ENCODE data around the gene VPS13C.

The VPS13C gene

GRCh38 chr15:61951949-61952348 lies 108.3 kb downstream of the VPS13C start:
- H3K4me3 ChIP-seq (ENCODE audit: low read depth, low read length), result no peak overlapping the region

- H3K4me3 ChIP-seq (ENCODE audit: low read depth, low read length), result no peak overlapping the region
Measured at GRCh38 chr15:61946778-61947177, 113.5 kb downstream of the VPS13C start.

- no peak overlapping the region for H3K4me3 ChIP-seq (ENCODE audit: low read depth, low read length)
Measured at GRCh38 chr15:61943992-61944391, 116.3 kb downstream of the VPS13C start.

- H3K4me3 ChIP-seq (ENCODE audit: low read depth, low read length), result no peak overlapping the region
Measured at GRCh38 chr15:61938249-61938648, 122.0 kb downstream of the VPS13C start.

- H3K4me3 ChIP-seq (ENCODE audit: low read depth, low read length), result no peak overlapping the region
Measured at GRCh38 chr15:61936528-61937195, 123.6 kb downstream of the VPS13C start.

GRCh38 chr15:61935493-61935892 lies 124.8 kb downstream of the VPS13C start:
- H3K4me3 ChIP-seq (ENCODE audit: low read depth, low read length), result no peak overlapping the region

GRCh38 chr15:61929452-61929851 lies 130.8 kb downstream of the VPS13C start:
- H3K4me3 ChIP-seq (ENCODE audit: low read depth, low read length), result no peak overlapping the region

GRCh38 chr15:61923173-61923572 lies 137.1 kb downstream of the VPS13C start:
- H3K4me3 ChIP-seq (ENCODE audit: low read depth, low read length), result no peak overlapping the region

GRCh38 chr15:61921093-61921492 lies 139.2 kb downstream of the VPS13C start:
- H3K4me3 ChIP-seq (ENCODE audit: low read depth, low read length), result no peak overlapping the region

- H3K4me3 ChIP-seq (ENCODE audit: low read depth, low read length), result no peak overlapping the region
Measured at GRCh38 chr15:61917457-61917856, 142.8 kb downstream of the VPS13C start.

- H3K4me3 ChIP-seq (ENCODE audit: low read depth, low read length), result no peak overlapping the region
Measured at GRCh38 chr15:61916104-61916503, 144.1 kb downstream of the VPS13C start.

- no peak overlapping the region for H3K4me3 ChIP-seq (ENCODE audit: low read depth, low read length)
Measured at GRCh38 chr15:61915640-61916039, 144.6 kb downstream of the VPS13C start.

- no peak overlapping the region for H3K4me3 ChIP-seq (ENCODE audit: low read depth, low read length)
Measured at GRCh38 chr15:61910839-61911369, 149.3 kb downstream of the VPS13C start.

- no peak overlapping the region for H3K4me3 ChIP-seq (ENCODE audit: low read depth, low read length)
Measured at GRCh38 chr15:61908241-61908640, 152.0 kb downstream of the VPS13C start.

- H3K4me3 ChIP-seq (ENCODE audit: low read depth, low read length), result no peak overlapping the region
Measured at GRCh38 chr15:61907753-61908086, 152.5 kb downstream of the VPS13C start.

GRCh38 chr15:61906961-61907752 lies 153.1 kb downstream of the VPS13C start:
- no peak overlapping the region for H3K4me3 ChIP-seq (ENCODE audit: low read depth, low read length)

- H3K4me3 ChIP-seq (ENCODE audit: low read depth, low read length), result no peak overlapping the region
Measured at GRCh38 chr15:61893146-61893545, 167.1 kb downstream of the VPS13C start.

GRCh38 chr15:61892140-61892539 lies 168.1 kb downstream of the VPS13C start:
- no peak overlapping the region for H3K4me3 ChIP-seq (ENCODE audit: low read depth, low read length)

- no peak overlapping the region for H3K4me3 ChIP-seq (ENCODE audit: low read depth, low read length)
Measured at GRCh38 chr15:61890106-61890505, 170.1 kb downstream of the VPS13C start.

GRCh38 chr15:61889706-61890105 lies 170.5 kb downstream of the VPS13C start:
- no peak overlapping the region for H3K4me3 ChIP-seq (ENCODE audit: low read depth, low read length)

- no peak overlapping the region for H3K4me3 ChIP-seq (ENCODE audit: low read depth, low read length)
Measured at GRCh38 chr15:61888074-61888780, 172.0 kb downstream of the VPS13C start.

GRCh38 chr15:61880084-61880483 lies 180.2 kb downstream of the VPS13C start:
- H3K4me3 ChIP-seq (ENCODE audit: low read depth, low read length), result no peak overlapping the region
